HG03139 (cell line): Measurements from ENCODE around the gene SARS2.
"Not testable (repeated sequence)": the region's sequence is repeated elsewhere in the genome, so short reads cannot be mapped to it uniquely, and the experiment has no call there.

ENCODE experiments used
- ATAC-seq: cut with Tn5 transposase; IDR thresholded peaks from one replicate; pipeline ENCODE4 v1.9.1; 2021; ENCODE audit not compliant: unreplicated experiment

The SARS2 gene, protein sequence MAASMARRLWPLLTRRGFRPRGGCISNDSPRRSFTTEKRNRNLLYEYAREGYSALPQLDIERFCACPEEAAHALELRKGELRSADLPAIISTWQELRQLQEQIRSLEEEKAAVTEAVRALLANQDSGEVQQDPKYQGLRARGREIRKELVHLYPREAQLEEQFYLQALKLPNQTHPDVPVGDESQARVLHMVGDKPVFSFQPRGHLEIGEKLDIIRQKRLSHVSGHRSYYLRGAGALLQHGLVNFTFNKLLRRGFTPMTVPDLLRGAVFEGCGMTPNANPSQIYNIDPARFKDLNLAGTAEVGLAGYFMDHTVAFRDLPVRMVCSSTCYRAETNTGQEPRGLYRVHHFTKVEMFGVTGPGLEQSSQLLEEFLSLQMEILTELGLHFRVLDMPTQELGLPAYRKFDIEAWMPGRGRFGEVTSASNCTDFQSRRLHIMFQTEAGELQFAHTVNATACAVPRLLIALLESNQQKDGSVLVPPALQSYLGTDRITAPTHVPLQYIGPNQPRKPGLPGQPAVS

DNA sequence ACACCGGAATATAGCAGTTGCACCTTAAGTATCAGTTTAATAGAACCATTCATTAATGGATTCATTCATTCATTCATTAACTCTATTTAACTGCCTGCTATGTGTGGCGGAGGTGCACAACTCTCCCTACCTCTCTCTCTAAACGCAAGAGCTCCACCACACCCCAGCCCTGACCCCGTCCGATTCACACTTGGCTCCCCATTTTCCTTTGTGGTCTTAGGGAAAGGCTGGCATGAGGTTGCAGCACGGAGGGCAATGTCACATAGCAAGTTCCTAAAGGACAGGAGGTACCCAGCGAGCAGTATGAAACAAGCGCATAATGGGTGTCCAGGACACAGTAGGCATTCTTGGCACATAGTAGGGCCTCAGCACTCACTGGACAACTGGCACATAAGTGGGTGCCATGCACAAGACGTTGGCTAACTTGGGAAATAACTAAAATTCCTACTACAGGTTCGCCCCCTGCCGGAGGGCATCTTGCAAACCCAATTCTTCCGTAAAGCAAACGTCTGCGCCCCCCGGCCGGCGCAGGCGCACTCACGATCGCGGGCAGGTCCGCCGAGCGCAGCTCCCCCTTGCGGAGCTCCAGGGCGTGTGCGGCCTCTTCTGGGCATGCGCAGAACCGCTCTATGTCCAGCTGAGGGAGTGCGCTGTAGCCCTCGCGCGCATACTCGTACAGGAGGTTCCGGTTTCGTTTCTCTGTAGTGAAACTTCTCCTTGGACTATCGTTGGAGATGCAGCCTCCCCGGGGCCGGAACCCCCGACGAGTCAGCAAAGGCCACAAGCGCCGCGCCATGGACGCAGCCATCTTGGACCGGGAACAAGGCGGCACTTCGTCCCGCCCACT lies at the start of gene SARS2:
TSS of gene SARS2 (minus strand) at position 835 of the 847 bp plus-strand sequence. CDS start at position 808, 27 bp downstream.
- peak; percentile 52 for ATAC-seq

DNA sequence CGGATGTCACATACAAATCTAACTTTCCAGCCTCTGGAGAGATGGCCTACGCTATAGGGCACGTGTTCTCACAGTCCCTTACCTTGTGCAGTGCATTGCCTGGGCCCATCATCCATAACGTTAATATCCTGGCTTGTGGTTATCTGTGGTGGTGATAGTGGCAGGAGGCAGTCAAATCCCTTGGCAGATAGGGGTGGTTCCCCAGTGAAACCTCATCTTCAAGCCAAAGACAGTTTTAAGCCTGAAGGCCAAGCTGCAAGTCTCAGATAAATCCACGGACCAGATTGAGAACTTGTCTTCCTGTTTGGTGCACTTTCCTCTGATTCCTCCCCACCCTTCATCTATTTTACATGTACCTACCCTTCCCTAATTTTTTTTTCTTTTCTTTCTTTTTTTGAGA lies 49.2 kb upstream of the SARS2 start:
- no peak for ATAC-seq

DNA sequence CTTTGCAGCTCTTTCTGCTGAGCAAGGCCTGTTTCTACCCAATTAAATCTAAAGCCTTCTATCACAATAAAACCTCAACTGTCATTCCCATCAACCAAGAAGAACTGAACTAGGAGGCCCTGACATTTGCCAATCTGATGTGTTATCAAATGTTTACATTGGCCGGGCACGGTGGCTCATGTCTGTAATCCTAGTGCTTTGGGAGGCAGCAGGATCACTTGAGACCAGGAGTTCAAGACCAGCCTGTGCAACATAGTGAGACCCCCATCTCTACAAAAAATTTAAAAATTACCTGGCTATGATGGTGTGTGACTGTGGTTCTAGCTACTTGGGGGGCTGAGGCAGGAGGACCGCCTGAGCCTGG lies 47.7 kb upstream of the SARS2 start:
- no peak for ATAC-seq

DNA sequence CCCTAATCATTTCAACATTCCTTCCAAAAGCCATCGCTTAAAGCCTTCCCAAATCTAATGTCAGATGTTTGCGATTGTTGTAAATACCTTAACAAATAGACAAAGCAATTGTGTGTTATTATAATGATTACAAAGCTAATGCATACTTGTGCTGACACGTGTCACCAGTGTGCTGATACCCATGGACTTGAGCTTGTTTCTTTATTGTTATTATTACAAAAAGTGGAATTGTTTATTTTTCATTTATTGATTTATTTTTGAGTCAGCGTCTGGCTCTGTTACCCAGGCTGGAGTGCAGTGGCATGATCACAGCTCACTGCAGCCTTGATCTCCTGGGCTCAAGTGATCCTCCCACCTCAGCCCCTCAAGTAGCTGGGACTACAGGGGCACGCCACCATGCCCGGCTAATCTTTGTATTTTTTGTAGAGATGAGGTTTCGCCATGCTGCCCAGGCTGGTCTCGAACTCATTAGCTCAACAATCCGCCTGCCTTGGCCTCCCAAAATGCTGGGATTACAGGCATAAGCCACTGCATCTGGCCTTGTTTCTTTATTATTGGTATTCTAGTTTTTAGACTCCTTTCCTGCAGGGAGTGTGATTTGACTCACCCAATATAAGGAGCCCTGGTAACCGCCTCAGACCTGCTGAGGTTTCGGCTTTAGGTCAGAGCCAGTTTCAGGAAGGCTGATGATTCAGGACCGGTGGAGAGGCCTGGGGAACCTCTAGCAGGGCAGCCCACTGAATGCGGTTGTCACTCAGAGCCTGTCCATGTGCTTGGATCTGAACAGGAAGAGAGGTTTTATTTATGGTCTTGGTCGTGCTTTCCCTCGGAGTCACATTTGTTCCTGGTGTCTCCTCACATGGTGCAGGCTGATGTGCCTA lies 47.1 kb upstream of the SARS2 start:
- no peak for ATAC-seq

DNA sequence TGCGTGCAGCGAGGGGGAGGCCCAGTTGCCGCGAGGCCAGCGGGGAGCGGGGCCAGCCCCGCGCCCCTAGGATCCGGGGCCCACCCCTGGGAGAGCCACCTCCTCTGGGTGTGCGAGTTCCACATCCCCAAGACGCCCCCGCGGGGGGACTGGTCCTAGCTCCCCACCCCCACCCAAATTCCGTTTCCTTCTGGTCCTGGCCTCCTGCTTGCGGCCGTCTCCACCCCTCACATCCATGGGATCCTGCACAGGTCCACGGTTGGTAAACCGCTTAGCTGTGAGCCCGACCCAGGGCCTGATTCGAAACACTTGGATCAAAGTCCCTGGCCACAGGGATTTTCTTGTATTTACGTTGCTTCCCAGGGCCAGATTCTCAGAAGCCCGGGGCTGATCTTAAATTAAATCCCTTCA lies 45.3 kb upstream of the SARS2 start:
- ATAC-seq: no peak

DNA sequence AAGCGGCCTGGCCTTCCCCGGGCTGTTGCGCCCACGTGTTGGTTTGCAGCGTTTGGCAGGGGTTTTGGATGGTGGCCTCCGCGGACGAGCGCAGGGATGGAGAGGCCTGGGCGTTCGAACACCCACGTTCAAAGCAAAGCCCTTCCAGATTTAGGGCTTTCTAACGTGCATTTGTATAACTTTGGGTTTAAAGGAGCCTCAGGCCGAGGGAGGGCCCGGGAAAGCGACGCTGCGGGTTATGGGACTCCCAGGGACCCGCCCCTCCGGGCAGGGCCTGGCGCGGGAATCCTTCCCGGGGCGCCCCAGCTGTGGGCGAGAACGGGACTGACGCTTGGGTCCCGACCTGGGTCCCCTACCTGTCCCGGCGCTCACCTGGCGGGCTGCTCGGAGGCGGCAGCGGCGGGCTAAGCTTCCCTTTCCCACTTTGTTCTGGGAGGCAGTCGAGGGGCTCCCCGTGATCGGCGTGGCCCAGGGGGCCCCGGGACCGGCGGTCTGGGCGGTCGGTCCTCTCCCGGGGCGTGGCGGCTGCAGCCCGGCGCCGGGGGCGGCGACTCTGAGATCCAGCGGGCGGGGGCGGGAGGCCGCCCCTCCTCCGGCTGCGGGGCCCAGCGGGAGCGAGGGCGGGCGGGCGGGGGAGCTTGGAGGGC lies 44.8 kb upstream of the SARS2 start, which contains the start of gene FBXO17:
TSS of gene FBXO17 (minus strand) at position 529 of the 647 bp plus-strand sequence. CDS start 25,423 bp downstream, outside the sequence.
- ATAC-seq: no peak

DNA sequence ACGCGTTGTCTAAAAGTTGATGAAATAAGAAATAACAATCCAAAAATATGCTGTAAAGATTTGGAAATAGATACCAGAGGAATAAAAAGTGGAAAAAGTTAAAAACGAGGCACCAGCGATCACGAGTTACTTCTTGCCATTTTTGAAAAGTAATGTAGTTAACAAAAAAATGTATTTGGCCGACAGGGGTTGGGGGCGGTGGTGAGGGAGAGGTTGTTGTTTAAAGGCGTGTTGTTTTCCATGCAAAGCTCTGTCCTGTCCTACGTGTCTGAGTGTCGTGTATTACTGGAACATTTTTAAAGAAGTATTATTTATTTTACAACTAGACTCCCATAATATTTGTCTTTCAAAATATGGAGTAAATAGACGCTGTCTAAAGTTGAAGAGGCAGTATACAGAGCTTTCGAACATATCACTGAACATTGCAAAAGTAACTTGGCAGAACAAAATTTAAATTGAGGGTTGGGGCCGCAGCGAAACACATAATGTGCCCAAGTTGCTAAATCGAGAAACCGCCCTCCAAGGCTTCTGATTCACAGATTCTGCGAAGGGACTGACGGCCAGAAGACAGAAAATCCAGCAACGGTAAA lies 44.2 kb upstream of the SARS2 start:
- no peak for ATAC-seq

DNA sequence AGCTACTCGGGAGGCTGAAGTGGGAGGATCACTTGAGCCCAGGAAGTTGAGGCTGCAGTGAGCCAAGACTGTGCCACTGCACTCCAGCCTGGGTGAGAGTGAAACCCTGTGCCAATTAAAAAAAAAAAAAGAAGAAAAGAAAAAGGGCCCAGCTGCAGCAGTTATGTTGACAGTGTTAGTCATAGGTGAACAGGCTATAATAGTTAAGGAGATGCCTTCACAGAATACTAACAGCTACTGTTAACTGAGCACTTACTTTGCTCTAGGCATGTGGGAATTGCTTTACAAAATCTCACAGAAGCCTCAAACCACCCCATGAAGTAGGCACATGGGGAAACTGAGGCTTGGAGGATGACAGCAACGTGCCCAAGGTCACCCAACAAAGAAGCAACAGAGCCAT lies 41.1 kb upstream of the SARS2 start:
- no peak for ATAC-seq

DNA sequence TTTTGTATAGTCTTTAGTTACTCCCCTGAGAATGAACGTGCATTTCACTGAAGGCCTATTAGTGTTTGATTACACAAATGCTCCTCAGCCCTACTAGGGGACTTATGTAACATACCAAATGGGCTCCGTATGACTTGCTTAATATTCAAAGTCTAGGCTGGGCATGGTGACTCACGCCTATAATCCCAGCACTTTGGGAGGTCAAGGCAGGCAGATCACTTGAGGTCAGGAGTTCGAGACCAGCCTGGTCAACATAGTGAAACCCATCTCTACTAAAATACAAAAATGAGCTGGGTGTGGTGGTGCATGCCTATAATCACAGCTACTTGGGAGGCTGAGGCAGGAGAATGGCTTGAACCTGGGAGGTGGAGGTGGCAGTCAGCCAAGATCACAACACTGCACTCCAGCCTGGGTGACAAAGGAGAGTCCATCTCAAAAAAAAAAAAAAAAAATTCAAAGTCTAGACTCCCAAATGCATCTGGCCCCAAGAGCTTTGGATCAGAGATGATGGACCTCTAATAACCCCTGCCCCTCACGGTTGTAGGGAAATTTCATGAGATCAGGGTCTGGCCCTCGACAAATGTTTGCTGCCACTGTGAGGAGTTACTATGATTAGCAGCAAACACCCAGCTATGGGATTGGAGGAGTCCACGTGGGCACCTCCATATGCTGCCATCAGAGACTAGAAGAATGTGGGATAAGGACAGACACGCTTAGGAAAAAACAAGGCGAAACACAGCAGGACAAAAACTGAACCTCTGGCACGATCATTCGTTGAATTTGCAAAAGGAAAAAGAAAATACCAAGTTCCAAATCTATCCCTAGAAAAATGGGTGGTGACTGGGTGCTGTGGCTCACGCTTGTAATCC lies 40.3 kb upstream of the SARS2 start:
- ATAC-seq: no peak

DNA sequence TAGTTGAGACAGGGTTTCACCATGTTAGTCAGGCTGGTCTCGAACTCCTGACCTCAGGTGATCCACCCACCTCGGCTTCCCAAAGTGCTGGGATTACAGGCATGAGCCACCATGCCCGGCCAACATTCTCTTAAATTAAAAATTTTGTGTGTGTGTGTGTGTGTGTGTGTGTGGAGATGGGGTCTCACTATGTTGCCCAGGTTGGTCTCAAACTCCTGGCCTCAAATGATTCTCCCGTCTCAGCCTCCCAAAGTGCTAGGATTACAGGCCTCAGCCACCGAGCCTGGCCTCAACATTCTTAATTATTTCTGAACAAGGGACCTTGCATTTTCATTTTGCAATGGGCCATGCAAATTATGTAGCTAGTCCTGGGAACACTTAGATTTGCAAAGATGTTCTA lies 35.6 kb upstream of the SARS2 start:
- ATAC-seq: not testable (repeated sequence)

DNA sequence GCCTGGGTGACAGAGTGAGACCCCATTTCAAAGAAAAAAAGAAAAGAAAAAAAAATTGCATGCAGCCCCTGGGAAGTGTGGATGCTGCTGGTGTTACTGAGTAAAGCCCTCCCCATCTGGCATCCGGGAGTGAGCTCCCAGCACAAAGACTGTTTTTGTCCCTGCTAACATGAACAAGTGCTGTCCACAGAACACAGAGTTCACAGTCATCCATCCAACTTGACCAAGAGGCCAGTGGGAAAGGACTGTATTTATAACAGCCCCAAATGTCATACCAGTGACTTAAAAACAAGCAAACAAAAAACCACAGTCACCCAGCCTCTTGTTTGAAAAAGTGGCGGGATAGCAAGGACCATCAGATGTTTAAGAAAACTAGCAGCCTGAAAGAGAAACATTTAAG lies 34.2 kb upstream of the SARS2 start:
- ATAC-seq: no peak

DNA sequence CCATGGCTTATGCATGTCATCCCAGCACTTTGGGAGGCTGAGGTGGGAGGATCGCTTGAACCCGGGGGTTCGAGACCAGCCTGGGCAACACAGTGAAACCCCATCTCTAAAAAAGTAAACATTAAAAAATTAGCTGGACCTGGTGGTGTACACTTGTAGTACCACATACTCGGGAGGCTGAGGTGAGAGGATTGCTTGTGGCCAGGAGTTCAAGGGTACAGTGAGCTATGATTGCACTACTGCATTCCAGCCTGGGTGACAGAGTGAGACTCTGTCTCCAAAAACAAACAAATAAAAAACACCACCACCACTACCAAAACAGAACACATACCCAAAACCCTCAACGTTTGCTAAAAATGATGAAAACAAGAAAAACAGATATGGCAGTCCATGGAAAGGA lies 29.1 kb upstream of the SARS2 start:
- ATAC-seq: no peak

DNA sequence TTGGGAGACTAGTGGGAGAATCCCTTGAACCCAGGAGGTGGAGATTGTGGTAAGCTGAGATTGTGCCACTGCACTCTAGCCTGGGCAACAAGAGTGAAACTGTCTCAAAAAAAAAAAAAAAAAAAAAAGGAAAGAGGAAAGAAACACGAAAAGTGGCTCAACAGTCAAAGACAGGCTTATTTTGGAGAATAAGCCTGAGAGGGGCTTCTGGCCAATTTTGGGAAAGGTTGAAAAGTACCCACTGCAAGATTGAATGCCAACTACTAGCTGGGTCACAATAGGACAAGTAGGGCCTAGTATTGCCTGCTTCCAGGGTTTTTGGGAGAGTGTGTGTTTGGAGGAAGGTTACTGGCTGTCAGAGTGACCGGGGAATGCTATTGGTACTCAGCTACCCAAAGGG lies 27.7 kb upstream of the SARS2 start:
- no peak for ATAC-seq

DNA sequence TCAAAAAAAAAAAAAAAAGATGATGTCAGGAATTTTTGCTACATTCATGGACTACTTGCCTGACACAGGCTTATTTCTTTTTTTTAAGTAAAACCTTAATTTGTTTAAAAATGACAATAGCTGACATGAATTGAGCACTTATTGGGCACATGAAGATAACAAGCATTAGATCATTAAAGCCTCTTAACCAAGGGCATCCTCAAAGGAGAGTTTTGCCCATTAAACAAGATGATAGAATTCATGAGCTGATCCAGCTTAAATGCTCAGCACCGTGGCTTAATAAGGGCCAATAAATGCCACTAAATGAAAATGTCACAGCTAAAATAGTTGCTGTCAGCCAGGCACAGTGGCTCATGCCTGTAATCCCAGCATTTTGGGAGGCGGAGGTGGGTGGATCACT lies 25.7 kb upstream of the SARS2 start:
- no peak for ATAC-seq

DNA sequence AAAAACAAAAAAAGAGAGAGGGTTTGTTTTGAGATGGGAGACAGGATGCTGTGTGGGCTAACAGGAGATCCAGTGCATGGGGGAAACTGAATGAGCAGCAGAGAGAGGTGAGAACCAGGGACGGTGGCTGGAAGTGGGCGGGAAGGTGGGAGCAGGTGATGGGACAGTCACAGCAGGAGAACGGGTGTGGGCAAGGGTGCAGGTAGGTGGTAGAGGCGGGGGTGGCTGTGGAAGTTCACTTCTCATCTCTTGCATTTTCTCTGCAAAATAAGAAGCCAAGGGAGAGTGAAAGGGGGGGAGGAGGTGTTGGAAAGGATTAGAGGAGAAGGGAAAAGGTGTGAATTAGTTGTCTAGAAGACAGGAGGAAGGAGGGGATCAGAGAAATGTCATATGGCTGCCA lies 23.1 kb upstream of the SARS2 start:
- no peak for ATAC-seq

DNA sequence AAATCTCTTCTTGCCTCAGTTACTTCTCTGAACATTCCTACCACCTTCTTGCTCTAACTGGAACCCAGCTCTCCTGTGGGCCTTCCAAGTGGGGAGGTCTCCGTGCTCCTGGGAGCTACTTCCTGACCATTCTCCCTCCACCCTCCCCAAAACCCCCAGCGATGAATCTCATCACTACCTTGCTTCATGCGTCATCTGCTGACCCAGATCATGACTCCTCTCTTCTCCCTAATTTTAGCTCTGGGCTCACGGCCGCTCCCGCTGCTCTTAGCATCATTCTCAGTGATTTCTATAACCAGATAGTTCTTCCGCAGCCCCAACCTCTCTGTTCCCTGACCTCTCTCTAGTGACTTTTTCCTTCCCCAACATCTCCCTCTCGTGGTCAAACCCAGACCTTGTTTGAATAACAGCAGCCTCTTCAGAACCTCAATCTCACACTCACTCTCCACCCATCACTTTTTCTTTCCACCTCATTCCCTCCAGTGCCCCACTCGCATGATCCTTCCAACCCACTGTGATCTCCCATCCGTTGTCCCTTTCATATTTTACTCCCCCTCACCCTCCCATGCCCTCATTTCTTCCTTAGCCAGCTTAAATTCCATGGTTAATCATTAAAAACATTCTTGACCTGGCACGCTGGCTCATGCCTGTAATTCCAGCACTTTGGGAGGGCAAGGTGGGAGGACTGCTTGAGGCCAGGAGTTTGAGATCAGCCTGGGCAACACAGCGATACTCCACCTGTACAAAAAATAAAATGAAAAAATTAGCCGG lies 22.0 kb upstream of the SARS2 start:
- no peak for ATAC-seq

DNA sequence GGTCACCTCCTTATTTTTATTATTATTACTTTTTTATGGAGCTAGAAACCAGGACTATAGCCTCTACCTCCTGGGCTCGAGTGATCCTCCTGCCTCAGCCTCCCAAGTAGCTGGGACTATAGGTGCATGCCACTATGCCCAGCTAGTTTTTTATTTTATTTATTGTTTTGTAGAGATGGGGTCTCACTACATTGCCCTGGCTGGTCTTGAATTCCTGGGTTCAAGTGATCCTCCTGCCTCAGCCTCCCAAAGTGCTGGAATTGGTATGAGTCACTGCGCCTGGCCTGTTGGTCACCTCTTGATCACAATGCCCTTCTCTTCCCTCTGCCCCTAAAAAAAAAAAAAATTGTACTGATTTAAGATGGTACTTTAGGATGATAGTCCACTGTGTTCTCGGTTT lies 20.6 kb upstream of the SARS2 start:
- ATAC-seq: no peak
